Mesenteric fat pad (tissue), 1 donor: ENCODE measurements around the gene DONSON. TPM values are rescaled to one million over a fixed set of nuclear protein-coding genes. Genes with fewer than 3 reads are reported as not detected.

Source experiments
- DNase-seq: peaks from one replicate; pipeline ENCODE4 v3.0.0-alpha.2; 2020; ENCODE audit warnings: low spot score
- total RNA-seq: library from RNA; stranded (reverse); fragmentation: NEBNext Ultra II Directional; extraction: Animal tissue kit (Norgen Biotek cat#: 25700); gene quantifications from one replicate; pipeline ENCODE4 v1.2.1, GENCODE V29; 2021
- donor health status: DM: yes; HTN: yes; CAD: no.

Gene DONSON
- total RNA-seq, 1 donor from 2014 or later, result 5.7 TPM

DNA sequence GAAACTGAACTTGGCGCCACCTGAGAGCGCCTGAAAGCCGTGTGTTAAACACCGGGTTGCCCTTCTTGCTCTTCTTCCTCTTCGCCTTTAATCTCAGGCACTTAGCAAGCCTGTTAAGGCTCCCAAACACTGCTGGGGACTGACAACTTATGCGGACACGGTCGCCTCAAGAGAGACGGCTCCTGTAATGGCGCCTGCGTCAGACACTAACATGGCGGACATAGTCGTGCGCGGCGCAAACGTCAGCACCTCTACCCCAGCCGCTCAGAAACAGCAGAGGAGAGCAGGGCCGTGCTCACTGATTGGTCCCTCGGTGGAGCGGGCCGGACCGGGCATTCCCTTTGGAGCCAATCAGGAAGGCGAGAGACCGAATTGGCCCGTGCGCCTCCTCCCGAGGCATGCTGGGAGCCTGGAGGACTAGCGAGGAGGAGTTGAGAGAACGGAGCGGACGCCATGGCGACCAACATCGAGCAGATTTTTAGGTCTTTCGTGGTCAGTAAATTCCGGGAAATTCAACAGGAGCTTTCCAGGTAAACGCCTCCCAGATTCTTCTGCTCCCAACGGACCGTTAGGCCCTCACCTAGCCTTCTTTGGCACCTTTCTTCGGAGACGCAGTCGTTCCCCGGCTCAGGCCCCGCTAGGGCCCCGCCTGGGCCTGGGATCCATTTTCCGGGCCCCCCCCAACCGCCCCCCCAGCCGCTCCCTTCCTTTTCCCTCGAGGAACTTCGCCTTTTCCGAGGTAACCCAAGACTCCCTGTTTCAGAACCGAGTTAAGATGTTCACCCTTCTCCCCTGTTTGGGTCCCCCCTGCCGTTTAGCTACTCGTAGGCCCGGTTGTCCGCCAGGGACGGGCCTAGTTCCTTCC lies 45.6 kb downstream of the DONSON start, which contains the start of gene SON:
SON (plus strand) TSS at position 399 of the 865 bp plus-strand sequence; CDS start at position 454, 55 bp downstream.
- DNase-seq, result peak; percentile 99

DNA sequence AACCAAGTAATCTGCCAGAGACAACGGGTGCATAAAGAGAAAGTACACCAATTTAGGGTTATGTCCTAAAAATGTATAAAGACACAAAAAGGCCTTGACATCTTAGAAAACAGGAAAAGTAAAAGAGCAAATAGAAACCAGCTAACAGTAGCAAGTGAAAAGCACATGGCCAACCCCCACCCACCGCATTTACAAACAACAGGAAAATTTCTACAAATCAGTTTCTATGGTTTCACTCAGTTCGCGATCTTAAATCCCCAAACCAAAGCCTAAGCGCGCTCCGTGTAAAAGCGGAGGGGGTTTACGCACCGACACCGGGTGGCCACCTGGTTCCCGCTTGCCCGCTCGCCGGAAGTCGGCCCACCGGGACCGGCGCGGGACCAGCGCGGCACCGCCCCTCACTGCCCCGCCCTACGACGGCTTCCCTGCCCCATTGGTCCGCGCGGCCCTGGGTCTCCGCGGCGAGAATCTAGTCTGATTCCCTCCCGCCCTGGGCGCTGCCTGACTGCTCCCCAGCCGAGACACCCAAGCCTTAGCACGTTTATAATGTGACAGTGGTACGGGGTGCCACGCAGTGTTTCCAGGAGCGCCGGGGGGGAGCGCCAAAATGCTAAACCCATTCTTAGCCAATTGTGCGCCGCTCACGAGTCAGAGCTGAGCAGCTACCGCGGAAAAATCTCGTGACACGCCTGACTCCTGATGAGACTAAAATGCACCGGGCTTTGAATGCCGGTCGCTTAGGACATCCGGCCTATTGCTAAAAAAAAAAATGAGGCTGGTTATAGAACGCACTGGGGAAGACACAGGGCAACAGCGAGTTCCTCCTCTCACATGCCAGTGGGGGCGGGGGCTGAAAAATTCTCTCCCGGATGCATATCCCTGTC lies 46.5 kb downstream of the DONSON start, which contains the start of gene GART:
GART (minus strand) TSS at position 362 of the 884 bp plus-strand sequence. CDS start 2,802 bp downstream, outside the sequence.
- DNase-seq, result peak; percentile 95

DNA sequence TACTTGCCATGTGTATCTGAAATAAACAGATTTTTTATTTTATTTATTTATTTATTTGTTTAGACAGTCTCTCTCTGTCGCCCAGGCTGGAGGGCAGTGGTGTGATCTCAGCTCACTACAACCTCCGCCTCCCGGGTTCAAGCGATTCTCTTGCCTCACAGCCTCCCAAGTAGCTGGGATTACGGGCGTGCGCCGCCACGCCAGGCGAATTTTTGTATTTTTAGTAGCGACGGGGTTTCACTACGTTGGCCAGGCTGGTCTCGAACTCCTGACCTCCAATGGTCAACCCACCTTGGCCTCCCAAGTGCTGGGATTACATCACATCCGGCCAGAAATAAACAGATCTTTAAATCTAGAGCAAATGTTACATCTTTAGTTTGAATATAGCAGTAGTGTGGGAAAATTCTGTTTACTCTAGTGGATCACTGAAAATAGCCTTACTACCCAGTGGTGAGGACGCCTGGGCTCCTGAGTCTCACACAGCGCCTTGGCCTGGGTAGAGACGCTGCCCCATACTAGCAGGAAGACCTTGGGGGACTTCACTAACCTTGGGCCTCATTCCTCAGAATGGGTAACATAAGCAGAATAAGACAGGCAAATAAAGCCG lies 47.3 kb downstream of the DONSON start:
- no peak for DNase-seq

DNA sequence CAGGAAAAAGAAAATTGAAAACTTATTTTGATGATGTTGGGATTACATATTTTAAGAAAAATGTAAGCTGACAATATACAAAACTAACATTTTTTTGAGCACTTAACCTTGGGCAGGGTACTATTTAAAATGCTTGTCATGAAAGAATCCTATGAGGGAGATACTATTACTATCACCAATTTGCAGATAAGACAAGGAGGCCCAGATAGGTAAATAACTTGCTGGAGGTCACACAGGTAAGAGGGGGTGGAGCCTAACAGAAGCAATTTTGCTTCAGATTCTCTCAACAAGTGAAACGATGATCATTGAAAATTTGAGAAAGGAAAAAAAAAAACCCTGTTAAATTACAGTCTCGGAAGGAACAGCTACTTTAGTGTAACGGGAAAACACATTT lies 47.8 kb downstream of the DONSON start:
- no peak for DNase-seq

DNA sequence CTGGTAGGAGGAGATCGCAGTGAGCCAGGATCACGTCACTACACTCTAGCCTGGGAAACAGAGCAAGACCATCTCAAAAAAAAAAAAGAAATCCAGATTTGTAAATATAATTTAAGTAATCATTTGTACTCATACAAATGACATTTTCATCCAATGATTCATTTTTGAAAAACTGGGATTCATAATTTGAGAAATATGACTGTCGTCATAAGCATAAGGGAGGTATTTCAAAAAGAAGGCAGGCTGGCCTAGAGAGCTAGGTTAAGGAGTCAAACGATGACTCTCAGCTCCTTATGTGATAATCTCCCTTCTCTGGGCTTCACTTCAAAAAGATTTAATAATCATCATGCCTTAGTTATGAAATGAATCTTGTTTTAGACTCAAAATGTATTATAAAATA lies 48.9 kb downstream of the DONSON start:
- DNase-seq, result no peak

DNA sequence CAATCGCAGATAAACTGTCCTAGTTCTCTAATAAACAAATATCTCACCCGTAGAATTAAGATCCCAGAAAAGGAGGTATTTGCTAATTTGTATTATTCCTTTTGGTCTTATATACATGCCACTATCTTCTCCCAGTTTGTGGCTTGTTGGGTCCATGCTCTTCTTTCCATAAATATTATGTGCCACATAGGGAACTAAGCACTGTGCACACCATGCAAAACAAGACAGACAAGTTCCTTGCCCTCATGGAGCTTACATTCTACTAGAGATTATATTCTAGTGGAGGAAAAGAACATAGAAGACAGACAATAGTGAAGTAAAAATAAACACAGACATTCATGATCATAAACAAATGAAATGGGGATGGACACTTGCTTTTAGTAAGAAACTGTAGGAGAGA lies 51.3 kb downstream of the DONSON start:
- no peak for DNase-seq

DNA sequence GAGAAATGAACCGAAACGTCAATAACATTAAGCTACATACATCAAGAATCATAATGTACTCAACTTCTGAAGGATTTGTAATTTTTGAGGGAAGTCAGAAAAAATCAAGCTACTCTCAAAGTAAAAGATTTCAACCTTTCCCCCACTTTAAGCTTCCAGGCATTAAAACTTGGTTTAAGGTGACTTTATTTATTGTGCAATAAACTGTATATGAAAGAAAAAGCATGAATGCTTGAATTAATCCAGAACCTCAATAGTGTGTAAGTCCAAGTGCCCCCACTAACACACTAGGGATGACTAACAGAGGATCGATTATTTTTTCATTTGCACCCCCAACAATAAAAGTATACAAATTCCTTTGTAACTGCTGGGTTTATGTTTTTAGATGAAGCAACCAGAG lies 57.5 kb downstream of the DONSON start:
- no peak for DNase-seq

Other genes starting within 250 kb of the DONSON start
- gene IFNGR2, start 185.3 kb downstream of the DONSON start, total RNA-seq, result 150 TPM
- 36.1 TPM for gene TMEM50B, start 108.7 kb downstream of the DONSON start, total RNA-seq
- gene DNAJC28, start 97.0 kb downstream of the DONSON start, total RNA-seq, result 1.6 TPM
- gene GART, start 46.6 kb downstream of the DONSON start, total RNA-seq, result 99.0 TPM
- gene SON, start 45.6 kb downstream of the DONSON start, total RNA-seq, result 258 TPM
- 35.9 TPM for gene CRYZL1, start 53.1 kb upstream of the DONSON start, total RNA-seq
- 268 TPM for gene ITSN1, start 53.8 kb upstream of the DONSON start, total RNA-seq